Inflammatory macrophage treated with lipopolysaccharide for 4 hours (primary cell): ENCODE results near the gene FSD2.
A peak's percentile ranks its signal among the peaks of the same experiment; 100 is the strongest.
"Not testable (repeated sequence)": the region's sequence is repeated elsewhere in the genome, so short reads cannot be mapped to it uniquely, and the experiment has no call there.

Source experiments
- DNase-seq: peaks from one replicate; pipeline ENCODE4 v3.0.0-alpha.2; 2020

FSD2 gene

DNA sequence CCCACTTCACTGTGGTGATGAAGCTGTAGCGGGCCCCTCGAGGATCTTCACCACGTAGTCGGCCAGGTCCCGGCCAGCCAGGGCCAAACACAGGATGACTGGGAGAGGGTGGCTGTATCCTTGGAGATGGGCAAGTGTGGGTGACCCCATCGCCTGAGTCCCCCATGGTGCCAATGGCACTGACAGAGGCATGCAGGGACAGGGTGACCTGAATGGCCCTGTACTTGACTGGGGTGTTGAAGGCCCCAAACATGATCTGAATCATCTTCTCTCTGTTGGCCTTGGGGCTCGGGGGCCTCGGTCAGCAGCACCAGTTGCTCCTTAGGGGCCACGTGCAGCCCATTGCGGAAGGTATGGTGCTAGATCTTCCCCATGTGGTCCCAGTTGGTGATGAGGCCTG, 79.1 kb downstream of the FSD2 start:
- no peak for DNase-seq

DNA sequence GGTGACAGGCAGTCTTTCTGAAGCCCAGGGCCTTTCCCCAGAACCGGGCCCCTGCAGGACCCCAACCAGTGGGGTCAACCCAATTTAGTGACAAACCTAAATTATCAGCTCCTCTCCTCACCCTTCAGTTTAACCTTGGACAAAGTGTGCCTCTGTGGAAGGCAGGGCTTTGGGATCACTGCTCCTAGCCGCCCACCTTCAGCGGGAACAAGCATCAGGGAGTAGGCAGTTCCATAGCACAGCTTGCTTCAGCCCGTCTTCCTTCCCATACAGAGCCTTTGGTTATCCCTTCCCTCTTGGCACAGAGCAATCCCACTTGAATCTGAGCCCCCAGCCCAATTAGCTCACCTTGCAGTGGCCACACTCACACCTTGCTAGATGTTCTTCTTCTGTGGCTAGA, 90.9 kb downstream of the FSD2 start:
- no peak for DNase-seq

DNA sequence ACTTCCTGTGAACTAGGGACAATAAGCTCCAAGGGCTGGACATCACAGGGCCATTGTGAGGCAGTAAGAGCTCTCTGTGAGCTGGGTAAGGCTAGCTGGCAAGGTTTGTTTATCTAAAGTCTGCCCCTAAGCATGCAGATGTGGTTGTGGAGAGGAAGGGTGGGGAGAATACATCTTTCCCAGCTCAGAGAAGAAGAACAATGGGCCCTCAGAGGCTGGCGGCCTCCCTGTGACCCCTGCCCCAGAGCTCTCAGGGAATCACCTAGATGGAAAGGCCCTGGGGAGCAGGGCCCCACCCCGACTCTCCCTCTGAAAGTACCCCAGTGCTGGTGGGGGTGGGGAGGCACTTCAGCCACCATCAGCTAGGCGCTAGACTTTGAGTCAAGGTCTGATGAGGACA, 91.9 kb downstream of the FSD2 start:
- DNase-seq: no peak

DNA sequence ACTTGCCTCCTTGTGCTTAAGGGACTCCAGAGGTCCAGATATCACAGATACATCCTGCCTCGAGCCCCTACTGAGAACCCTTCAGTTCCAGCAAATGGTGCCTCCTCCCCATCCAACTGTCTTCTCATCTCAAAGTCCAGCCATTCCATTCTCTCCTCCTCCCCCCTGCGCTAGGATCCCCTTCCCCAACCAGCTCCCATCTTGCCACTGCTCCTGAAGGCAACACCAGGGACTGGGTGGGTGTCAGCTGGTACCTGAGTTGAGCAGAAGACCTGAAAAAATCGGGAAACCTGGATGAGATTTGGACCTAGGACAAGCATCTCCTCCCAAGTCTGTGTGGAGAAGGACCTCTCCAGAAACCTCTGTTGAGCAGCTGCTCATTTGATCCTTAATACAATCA, 93.8 kb downstream of the FSD2 start:
- no peak for DNase-seq

DNA sequence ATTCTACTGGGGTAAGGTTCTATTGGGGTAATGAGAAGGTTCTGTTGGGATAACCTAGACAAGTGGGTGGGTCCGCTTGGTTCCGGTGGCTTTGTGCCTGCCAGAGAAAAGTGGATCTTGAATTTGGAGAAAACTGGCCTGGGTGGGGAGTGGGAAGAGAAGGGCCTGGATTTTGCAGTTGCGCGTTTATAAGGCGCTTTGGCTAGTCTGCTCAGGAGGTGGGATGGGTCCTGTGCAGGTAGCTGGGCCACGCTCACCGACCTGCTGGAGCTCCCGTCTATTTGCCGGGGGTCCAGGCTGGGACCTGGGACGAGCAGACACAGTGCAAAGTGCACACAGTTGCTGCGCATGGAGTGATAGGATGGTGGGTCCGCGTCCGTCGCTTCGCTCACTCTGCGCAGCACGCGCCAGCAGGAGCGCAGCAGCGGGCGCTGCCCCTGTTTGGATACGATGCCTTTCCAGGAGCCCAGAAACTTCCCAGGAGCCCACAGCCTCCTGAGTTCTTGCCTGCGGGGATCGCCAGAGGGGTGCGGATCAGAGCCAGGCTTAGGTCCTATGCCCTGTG, 94.9 kb downstream of the FSD2 start:
- DNase-seq: no peak

DNA sequence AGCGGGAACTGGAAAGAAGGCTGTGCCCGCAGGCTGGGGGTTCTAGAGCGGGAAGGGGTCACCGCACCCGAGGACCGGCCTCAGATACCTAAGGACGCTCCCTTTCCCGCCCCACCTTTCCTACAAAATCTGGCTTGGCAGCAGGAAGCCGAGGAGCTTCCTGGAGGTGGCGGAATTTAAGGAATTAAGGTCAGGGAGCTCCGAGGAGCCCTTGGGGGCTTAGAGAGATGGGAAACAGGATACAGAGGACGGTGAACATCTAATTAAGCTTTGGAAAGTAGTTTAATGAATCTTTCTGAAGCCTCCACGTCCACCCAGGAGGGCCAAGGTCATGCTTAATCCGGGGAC, 95.7 kb downstream of the FSD2 start:
- DNase-seq: no peak

DNA sequence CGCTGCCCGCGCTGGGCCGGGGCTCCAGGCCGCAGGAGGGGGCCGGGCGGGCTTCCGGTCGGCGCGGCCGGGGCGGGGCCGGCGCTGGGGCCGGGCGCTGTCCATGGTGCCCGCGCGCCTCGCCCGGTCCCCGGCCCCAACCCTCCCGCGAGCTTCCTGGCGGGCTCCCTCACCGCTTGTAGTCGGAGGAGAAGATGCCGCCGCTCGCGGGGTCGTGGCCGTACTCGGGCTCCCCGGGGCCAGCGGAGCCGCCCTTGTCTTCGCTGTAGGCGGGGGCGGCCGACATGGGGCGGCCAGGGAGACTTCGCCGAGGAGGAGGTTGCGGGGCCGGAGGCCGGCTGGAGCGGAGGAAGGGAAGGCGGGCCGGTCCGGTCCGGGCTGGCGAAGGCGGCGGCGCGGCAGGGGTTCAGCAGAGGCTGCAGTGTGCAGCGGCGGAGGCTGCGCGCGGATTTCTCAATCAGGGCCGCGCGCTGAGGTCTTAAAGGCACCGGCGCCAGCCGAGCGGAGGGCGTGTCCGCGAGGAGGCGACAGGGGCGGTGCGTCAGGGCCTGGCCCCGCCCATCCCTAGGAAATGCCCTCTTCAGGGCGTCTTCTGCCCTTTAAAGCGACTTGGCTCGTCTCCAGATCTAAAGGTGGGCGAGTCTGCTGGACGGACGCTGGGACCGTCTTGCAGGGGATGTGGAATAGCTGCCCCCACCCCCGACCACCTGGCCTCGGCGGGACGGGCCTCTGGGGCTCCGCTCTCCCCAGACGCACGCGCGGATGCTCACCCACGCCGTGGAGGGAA, 96.3 kb downstream of the FSD2 start, which contains the start of gene AP3B2:
Gene AP3B2 (minus strand): TSS at position 455 of the 787 bp plus-strand sequence. CDS start 169 bp downstream, at position 286.
- DNase-seq: peak; percentile 84

DNA sequence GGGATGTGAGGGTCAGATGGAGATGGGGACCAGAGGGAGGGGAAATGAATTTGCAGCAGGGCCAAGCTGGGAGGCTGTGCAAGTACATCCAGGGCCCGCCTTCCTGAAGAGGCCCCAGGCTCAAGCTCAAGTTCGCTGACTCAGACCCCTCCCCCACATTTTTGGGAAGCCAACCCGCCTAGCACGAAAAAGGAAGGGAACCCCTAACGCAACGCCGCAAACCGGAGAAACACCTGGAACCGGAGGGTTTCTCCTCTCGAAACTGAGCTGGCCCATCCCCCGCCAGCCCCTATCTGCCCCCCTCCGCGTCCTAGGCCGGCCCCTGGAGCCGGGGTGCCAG, 96.8 kb downstream of the FSD2 start:
- DNase-seq: no peak

DNA sequence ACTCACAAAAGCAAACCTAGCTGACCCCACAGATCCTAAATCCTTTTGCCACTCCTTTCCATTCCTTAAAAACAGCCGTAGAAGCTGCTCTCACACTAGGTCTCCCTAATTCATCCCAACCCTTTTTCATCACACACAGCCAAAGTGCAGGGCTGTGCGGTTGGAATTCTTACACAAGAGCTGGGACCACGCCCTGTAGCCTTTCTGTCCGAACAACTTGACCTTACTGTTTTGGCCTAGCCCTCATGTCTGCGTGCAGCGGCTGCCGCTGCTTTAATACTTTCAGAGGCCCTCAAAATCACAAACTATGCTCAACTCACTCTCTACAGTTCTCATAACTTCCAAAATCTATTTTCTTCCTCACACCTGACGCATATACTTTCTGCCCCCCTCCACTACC, 100.0 kb downstream of the FSD2 start:
- DNase-seq: not testable (repeated sequence)
